Measurements from ENCODE around the gene MYO15A. TPM values are rescaled to one million over a fixed set of nuclear protein-coding genes. Genes with fewer than 3 reads are reported as not detected.

Gene MYO15A
- total RNA-seq, 1 experiment from 2014 or later = 0.05 TPM

DNA sequence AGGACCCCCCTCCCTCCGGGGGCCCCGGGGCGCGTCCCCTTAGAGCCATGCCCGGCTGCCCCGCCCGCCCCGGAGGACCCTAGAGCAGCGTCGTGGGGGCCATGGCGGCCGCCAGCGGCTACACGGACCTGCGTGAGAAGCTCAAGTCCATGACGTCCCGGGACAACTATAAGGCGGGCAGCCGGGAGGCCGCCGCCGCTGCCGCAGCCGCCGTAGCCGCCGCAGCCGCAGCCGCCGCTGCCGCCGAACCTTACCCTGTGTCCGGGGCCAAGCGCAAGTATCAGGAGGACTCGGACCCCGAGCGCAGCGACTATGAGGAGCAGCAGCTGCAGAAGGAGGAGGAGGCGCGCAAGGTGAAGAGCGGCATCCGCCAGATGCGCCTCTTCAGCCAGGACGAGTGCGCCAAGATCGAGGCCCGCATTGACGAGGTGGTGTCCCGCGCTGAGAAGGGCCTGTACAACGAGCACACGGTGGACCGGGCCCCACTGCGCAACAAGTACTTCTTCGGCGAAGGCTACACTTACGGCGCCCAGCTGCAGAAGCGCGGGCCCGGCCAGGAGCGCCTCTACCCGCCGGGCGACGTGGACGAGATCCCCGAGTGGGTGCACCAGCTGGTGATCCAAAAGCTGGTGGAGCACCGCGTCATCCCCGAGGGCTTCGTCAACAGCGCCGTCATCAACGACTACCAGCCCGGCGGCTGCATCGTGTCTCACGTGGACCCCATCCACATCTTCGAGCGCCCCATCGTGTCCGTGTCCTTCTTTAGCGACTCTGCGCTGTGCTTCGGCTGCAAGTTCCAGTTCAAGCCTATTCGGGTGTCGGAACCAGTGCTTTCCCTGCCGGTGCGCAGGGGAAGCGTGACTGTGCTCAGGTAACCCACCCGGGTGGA, 75.8 kb downstream of the MYO15A start:
- DNase-seq (ENCODE audit: low spot score) = peak; percentile 22

DNA sequence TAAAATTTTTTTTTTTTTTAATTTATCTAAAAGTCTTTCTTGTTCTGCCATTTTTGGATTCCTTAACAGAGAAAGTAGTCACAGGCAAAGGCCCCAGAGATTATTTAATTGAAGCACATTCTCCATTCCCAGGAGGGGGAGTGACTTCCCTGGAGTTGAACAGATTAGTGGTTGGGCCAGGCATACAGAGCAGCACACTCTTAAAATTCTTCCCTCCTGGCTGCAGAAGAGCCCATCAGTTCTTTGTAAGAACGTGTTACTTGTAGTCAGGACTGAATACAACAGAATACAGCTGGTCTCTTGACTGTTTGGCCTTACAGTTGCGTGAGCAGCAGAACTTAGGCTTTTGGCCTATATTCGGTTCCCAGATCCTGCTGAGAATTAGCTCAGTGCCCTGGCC, 76.8 kb downstream of the MYO15A start:
- DNase-seq (ENCODE audit: low spot score) = no peak

DNA sequence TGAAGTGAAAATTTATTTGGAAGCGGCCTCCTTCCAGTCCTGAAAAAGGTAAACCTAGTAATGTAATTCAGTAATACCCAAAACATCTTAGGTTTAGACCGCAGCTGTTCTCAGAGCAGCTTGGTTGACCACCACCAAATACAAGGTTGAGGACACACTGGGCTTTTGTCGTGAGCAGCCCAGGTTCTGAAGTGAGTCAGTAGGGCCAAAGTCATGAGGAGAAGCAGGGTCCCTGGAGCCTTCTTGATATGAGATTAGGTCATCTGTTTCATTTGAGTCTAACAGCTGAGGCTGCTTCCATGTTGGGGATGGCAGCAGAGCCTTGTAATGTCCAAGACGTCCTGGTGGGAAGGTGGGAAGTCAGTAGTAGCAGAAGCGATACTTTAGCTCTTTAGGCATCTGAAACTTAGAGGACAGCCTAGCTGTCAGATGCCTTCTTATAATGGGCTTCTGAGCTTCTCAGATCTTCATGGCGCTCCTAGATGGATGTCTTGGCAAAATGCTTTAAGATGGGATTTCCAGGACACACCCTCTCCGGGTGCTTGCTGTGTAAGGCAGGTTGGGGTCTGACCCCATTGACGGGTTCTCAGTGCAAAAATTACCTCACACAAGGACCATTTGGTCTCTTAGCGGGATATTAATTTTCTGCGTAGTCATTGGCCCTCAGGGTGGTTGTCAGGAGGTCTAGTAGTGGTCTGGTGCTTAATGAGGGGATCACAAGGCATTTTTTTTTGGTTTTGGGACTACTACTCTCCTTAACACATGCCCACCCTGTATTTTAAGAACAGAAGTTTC, 77.5 kb downstream of the MYO15A start:
- DNase-seq (ENCODE audit: low spot score) = no peak

DNA sequence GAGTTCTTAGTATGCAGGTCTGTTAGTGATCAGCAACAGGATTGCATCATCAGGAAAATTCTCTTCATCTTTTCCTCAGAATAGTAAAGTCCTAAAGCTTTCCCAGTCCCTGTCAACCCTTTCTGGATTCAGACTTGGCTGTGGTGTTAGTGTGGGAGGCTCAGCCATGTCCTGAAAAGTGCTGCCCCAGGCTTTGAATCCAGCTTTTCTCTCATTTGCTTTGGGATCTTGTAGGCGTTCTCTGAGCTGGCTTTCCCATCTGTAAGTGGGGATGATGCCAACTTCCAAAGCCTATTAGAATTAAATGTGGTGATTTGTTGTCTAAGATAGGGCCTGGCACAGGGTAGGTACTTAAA, 78.0 kb downstream of the MYO15A start:
- no peak for DNase-seq (ENCODE audit: low spot score)

DNA sequence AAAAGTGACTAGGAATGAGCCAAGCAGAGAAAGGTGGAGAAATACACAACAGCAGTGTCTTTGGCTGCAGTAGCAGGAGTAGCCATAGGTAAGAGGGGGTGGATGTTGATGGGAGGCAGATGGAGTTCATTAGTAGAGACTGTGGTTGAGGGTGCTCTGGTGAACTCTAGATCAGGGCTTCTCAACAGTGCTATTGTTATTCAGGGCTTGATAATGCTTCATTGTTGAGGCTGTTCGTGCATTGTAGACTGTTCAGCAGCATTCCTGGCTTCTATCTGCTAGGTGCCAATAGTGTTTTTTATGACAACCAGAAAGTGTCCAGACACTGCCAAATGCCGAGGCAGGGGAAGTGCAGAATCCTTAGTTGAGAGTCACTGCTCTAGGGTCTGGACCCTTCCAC, 78.7 kb downstream of the MYO15A start:
- no peak for DNase-seq (ENCODE audit: low spot score)

DNA sequence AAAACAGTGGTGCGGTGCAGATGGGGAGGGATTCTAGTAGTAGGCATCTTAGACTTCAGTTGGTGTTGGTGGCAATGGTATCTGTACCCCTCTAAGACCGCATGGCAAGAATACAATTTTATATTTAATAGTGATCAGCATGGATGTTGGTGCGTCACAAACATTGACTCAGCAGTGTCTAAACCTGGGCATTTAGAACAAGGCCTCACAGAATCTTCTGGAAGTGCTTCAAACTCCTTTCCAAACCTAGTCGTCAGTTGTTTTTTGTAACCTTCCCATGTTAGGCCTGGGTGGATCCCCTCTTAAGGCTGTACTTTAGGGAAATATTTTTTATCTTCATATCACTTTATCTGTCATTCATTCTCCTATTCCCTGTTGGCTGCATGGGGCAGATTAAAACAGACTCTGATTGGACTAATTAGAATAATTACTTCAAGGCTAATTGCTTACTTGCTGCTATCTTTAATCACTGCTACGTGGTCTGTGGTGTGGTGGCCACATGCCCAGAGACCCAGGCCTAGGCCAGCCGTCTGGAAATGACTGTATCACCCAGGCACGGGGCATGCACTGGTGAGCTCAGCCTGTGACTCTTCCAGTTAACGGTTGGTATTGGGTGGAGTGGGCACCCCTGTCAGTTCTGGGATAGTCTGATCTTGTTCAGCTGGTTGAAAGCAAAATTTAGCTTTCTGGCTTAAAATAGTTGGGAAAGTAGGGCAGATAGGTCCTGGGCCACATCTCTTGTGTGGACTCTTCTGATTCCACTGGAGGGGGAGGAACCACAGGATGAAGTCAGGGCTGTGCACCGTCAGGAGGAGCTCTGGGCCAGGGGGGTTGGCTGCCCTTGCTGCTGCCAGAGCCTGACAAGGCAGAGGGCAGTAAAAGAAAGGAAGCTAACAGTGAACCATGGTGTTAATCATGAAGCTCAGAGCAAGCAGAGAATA, 79.5 kb downstream of the MYO15A start:
- no peak for DNase-seq (ENCODE audit: low spot score)

DNA sequence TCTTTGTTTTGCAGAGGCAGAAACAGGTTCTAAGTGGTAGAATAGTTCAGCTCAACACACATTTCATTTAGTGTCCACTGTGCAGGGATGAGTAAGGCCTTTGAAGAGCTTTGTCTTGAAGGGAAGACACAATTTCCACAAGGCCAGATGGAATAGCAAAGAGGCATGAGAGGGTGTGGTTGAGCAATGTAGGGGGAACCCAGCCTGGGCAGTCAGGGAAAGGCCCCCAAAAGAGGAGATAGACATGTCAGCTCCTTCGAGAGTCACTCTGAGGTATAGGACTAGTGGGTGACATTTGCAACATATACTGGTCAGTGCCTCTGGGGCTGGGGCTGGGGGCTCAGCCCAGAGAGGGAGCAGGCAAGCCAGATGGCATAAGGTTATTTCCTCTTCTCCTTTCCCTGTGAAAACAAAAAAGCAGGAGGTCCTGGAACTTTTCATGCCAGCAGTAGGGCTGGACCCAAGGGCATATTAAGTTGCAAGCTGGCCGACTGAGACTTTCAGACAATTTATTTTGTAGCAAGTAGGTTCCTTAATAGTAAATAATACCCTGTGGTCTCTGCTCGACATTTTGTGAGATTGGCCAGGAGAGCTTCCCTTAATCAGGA, 82.2 kb downstream of the MYO15A start:
- DNase-seq (ENCODE audit: low spot score) = no peak

DNA sequence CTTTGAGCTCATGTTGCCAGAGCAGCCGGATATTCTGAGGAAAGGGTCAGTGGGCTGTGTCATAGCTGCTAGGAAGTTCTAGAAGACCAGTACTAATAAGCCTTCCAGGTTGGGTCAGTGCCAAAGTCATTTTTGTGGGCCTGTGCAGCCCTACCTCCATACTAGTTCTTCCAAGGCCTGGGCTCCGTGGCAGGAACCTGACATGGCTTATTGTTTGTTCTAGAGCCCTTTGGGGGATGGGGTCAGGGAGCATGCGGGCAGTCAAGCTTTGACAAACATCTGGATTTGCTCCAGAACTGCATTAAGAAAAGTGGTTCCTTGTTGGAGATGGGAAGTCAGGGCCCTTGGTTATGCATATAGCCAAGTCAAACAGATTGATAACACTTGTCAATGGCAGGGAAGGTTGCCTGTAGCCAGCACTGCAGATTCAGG, 82.7 kb downstream of the MYO15A start:
- DNase-seq (ENCODE audit: low spot score) = no peak

DNA sequence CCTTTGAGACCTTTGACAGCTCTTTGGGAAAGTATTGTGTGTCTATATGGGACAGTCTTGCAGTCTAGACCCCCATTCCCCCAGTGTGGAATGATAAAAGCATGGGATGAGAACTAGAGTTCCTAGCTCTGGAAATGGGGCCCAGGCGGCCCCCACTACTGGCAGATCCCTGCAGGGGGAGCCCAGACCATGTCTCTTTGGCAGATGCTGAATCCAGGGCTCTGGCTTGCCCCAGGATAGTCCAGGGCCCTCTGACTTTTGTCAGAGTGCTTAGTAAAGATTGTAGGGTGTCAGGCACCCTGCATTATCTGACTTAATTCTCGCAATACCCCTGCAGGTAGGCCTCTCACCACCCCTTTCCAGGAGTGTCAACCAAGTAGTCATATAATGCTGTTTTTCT, 83.4 kb downstream of the MYO15A start:
- DNase-seq (ENCODE audit: low spot score) = peak; percentile 11

DNA sequence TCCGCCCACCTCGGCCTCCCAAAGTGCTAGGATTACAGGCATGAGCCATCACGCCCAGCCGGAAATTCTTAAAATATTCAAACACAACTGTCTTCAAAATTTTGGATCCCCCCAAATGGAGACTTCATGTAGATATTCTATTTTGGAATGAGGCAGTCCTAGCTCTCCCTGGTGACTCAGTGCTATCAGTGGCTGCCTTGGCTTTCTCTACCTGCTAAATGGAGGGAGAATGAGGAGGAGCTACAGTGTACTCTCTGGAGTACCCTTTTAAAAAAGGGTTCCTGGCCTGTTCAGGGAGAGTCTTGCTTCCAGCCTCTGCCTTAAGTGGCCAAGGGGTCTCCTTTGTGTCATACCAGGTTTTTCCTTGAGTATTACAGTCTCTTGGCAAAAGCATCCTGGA, 85.8 kb downstream of the MYO15A start:
- DNase-seq (ENCODE audit: low spot score) = no peak

DNA sequence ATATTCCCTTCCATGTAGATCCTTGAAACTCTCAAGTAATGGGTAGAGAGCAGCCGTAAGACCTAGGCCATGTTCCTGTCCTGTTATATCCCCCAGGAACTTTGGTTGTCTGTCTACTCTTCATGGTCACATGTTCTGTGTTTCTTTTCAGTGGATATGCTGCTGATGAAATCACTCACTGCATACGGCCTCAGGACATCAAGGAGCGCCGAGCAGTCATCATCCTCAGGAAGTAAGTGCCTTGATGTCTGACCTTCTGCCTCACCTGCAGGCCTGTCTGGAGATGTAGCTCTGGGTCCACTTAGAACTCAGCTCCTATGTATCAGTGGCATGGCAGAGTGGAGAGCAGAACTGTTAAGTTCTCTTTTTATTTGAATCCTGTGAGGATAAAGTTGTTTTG, 86.2 kb downstream of the MYO15A start:
- DNase-seq (ENCODE audit: low spot score) = no peak

DNA sequence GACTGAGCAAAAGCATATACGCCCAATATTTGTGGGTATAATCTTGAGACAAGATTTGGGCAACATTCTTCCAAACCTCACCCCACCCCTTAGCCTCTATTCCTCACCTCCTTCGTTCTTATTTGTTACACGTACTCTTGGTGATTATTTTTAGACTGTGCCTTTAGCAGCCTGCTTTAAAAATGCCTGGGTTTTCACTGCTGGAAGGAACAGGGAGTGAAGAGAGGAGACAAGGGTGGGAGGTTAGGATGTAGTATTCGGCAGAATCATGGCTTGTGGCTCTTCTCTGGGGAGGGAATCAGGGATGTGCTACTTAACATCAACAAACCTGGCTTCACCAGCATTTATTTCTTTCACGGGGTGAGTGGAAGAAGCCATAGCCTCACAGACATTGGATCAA, 86.7 kb downstream of the MYO15A start:
- no peak for DNase-seq (ENCODE audit: low spot score)

DNA sequence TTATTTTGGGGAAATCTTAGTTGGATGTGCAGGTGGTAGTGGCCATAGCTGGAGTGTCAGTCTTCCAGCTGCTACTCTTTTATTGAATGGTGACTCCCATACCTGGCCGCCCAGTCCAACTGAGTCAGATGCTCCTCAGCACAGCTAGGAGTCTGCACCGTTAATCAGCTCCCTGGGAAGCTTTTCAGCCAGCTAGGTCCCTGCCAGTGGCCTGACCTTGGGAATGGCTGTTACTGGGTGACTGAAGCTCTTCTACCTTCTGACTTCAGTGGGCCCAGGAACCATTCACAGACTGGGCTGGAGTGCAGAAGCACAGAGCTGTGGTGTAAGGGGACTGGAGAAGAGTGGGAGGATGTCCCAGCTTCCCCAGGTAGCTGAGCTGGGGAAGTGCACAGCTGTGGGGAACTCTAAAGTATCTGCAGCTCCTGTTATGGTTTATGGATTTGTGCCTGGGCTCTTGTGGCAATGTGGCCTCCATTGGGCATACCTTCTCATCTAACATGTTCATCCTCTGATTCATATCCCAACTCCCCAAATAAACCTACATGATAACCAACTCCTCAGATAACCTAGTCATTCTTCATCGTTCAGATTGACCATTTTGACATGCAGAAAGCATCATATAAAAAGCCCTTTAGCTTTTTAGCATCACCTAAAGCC, 89.1 kb downstream of the MYO15A start:
- DNase-seq (ENCODE audit: low spot score) = no peak

DNA sequence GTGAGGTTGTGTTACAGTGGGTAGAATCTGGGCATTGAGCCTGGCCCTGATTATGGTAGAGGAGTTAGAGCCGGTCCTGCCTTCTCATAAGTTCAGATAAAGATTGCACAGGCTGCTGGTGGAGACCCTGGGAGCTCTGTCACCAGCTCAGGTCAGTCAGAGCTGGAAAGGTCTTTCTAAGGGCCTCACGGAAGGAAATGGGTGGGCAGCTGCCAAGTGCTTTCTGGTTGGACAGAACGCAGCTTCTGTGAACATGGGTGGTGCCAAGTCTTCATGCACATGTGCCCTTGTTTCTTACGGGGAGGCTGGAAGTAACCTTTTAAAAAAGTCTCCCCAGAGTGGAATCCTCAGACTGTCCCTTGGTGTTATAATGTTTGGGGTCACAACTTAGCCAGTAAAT, 90.0 kb downstream of the MYO15A start:
- no peak for DNase-seq (ENCODE audit: low spot score)

DNA sequence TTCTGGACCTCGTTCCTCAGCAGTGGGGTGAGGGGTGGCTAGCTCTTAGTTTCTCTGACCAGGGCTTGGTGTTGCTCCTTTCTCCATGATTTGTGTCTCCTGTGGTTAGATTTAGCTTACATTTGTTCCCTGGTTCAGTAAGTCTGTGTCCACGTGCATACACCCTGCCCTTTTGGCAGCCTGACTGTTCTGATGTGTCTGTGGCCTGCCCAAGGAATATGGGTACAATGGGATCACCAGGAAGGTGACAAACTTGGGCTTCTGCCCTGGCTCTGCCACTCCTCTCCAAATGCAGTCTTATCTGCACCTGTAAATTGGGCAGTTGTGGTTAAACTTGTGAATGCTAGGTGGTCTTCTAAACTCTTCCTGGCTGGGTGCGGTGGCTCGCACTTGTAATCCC, 92.6 kb downstream of the MYO15A start:
- DNase-seq (ENCODE audit: low spot score) = no peak

DNA sequence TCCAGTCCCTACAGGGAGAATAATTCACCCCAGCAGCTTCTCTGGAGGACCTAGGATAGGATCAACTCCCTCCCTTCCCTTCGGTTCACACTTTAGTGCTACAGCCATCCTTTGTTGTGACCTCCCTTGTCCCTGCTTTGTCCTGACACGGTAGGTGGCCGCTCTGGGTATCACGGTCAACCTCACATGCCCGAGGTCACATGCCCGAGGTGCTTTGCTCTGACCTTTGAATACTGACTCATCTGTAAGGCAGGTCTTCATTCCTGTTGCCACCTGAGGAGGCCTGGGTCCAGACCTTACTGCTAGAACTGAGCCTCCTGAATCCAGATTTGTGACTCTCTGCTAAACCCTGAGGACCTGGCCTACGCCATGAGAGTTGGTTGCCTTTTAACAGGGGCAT, 94.8 kb downstream of the MYO15A start:
- no peak for DNase-seq (ENCODE audit: low spot score)

DNA sequence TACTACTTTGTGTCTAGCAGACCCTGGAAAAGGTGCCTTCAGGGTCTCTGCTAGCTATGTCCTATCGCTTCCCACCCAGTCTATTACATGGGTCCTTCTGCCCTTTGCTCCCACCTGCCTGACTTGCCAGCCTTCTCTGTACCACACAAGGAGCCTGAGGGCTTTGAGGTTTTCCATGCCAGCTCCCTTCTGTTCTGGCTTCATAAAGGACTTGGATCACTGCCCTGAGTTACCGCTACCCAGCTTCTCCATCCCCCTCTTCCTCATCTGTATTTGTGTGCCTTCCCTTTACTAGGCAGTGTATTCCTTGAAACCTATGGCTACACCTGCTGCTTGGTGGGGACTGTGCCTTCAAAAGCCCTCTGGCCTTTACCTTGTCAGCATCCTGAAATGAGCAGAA, 97.3 kb downstream of the MYO15A start:
- no peak for DNase-seq (ENCODE audit: low spot score)

DNA sequence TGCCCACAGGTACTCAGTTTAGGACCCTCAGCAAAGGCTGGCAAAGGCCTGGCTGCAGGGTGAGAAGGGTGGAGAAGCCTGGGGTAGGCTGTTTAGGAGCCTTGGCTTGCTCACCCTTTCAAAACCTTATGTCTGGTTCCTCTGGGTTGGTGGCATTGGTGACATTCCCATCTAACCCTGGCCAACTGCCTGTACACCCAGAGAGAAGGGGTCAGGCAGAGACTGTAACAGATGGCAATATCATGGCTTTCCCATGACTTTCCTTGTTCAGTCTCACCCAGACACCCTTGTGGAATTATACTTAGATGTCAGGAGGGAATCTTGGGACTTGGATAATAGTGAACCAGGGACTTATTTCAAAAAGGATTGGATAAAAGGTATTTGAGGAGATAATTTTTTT, 98.4 kb downstream of the MYO15A start:
- DNase-seq (ENCODE audit: low spot score) = no peak

DNA sequence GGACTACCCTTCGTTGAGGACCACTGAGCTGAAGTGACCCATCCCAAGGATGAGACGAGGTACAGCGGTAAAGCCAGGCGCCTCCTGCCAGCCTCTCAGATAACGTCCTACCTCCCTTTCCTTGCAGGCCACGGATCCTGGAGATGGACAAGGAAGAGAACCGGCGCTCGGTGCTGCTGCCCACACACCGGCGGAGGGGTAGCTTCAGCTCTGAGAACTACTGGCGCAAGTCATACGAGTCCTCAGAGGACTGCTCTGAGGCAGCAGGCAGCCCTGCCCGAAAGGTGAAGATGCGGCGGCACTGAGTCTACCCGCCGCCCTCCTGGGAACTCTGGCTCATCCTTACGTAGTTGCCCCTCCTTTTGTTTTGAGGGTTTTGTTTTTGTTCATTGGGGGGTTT, 99.5 kb downstream of the MYO15A start:
- DNase-seq (ENCODE audit: low spot score) = no peak

DNA sequence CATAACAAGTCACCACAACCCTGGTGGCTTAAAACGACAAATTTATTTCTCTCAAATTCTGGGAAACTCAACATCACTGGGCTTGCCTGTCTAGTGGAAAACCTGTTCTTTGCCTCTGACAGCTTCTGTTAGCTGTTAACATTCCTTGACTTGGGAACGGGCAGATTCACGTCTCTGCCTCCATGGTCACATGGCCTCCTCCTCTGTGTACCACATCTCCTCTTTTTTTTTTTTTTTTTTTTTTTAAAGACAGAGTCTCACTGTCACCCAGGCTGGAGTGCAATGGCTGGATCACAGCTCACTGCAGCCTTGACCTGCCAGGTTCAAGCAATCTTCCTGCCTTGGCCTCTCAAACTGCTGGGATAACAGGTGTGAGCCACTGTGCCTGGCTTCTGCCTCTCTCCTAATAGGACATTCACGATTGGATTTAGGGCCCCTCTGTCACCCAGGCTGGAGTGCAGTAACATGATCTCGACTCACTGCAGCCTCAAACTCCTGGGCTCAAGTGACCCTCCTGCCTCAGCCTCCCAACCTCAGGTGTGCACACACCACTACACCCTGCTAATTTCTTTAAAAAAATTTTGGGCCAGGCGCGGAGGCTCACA, 105.2 kb downstream of the MYO15A start:
- DNase-seq (ENCODE audit: low spot score) = no peak

All from HT-29 (cell line).